Epithelial cell of proximal tubule (primary cell): Measurements from ENCODE around the gene ITPKC. TPM values are rescaled to one million over a fixed set of nuclear protein-coding genes. Genes with fewer than 3 reads are reported as not detected.
"Not testable (repeated sequence)": the region's sequence is repeated elsewhere in the genome, so short reads cannot be mapped to it uniquely, and the experiment has no call there.

Experiments
- DNase-seq: peaks from one replicate; pipeline ENCODE4 v3.0.0-alpha.2; 2011; ENCODE audit warnings: low read depth
- H3K4me3 ChIP-seq: 2 replicates; pipeline ENCODE4 v1.5.1; 2011; ENCODE audit warnings: low read depth, mild to moderate bottlenecking, low read length
- total RNA-seq: library from RNA; depleted of rRNA; stranded (reverse); fragments of >200 nt; gene quantifications from 2 replicates; pipeline ENCODE4 v1.2.3, GENCODE V29; 2015
- TF ChIP-seq, protein P1 (sequence below): conservative IDR thresholded peaks from 2 replicates; pipeline ENCODE4 v1.5.1; 2012; ENCODE audit warnings: low read depth, mild to moderate bottlenecking, low read length

Gene ITPKC
- total RNA-seq, 1 donor from 2014 or later: 17.6 TPM

DNA sequence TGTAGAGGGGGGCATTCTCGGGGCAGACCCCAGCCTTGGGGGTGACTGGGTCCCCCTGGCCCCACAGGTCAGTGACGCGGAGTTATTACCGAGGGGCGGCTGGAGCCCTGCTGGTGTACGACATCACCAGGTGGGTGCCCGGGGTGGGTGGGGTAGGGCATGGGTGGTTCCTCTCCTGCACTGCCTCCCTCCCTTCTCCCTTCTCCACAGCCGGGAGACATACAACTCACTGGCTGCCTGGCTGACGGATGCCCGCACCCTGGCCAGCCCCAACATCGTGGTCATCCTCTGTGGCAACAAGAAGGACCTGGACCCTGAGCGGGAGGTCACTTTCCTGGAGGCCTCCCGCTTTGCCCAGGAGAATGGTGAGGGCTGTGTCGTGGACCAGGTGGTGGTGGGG, 66.8 kb downstream of the ITPKC start:
- H3K4me3 ChIP-seq: no peak overlapping the region
- TF ChIP-seq, protein P1, sequence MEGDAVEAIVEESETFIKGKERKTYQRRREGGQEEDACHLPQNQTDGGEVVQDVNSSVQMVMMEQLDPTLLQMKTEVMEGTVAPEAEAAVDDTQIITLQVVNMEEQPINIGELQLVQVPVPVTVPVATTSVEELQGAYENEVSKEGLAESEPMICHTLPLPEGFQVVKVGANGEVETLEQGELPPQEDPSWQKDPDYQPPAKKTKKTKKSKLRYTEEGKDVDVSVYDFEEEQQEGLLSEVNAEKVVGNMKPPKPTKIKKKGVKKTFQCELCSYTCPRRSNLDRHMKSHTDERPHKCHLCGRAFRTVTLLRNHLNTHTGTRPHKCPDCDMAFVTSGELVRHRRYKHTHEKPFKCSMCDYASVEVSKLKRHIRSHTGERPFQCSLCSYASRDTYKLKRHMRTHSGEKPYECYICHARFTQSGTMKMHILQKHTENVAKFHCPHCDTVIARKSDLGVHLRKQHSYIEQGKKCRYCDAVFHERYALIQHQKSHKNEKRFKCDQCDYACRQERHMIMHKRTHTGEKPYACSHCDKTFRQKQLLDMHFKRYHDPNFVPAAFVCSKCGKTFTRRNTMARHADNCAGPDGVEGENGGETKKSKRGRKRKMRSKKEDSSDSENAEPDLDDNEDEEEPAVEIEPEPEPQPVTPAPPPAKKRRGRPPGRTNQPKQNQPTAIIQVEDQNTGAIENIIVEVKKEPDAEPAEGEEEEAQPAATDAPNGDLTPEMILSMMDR: no peak
- no peak for DNase-seq

DNA sequence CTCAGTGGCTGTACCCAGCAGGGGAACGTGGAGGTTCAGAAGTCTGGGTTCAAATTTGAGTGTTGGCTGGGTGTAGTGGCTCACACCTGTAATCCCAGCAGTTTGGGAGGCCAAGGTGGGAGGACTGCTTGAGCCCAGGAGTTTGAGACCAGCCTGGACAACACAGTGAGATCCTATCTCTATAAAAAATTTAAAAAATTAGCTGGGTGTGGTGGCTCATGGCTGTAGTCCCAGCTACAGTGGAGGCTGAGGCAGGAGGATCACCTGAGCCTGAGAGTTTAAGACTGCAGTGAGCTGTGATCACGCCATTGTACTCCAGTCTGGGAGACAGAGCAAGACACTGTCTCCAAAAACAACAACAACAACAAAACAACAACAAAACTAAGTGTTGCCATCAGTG, 67.2 kb downstream of the ITPKC start:
- not testable (repeated sequence) for DNase-seq, H3K4me3 ChIP-seq

DNA sequence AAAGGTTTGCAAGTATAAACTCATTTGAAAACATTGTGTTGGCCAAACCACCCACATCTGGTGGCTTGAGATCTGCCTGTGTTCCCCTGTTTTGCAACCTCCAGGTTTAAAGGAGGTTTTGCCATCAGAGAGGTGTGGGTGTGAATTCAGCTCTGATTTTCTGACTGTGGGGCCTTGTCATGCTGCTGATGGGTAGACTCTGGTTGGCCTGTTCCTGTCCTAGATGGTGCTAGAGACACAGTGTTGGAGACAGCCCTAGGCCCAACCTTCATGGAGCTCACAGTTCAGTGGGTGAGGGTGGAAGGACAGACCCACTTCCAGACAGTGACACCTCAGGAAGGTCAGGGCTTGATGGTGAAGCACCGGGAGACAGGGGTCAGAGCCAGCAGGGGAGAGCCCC, 68.6 kb downstream of the ITPKC start:
- TF ChIP-seq, protein P1: no peak
- DNase-seq: no peak
- no peak overlapping the region for H3K4me3 ChIP-seq

DNA sequence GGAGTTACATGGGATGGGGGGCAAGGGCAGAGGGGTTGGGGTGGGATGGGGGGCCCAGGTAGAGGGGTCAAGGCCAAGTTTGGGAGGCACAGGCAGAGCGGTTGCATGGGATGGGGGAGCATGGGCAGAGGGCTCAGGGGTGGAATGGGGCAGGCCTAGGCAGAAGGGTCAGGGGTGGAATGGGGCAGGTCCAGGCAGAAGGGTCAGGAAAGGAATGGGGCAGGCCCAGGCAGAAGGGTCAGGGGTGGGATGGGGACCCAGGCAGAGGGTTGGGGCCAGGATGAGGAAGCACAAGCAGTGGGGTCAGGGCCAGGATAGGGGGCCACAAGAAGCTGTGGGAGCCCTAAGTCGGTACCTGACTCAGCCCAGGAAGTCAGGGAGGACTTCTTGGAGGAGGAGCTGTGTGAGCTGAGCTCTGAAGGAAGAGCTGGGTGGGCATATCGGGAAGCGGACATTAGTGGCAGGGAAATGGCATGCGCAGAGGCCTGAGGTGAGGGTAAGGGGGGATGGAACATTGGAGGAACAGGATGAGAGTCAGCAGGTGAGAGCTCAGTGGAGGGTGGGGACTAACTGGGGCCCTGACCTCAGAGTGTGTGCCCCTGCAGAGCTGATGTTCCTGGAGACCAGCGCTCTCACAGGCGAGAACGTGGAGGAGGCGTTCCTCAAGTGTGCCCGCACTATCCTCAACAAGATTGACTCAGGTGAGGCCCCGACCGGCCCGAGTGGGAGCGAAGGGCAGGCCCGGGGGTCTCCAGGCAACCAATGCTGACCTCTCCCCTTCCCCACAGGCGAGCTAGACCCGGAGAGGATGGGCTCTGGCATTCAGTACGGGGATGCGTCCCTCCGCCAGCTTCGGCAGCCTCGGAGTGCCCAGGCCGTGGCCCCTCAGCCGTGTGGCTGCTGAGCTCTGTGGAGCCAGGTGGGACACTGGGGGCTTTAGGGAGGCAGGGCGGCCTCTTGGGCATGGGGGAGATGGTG, 69.4 kb downstream of the ITPKC start:
- no peak for DNase-seq
- H3K4me3 ChIP-seq: no peak overlapping the region
- TF ChIP-seq, protein P1: no peak

Other genes starting within 250 kb of the ITPKC start
- 108 and 113 TPM in 2 replicates for gene SHKBP1, start 140.2 kb upstream of the ITPKC start, total RNA-seq
- 24.4 and 149 TPM in 2 replicates for gene LTBP4, start 115.7 kb upstream of the ITPKC start, total RNA-seq
- gene NUMBL, start 26.5 kb upstream of the ITPKC start, total RNA-seq: 13.3 and 32.0 TPM in 2 replicates
- 20.9 and 30.5 TPM in 2 replicates for gene COQ8B, start 226 bp upstream of the ITPKC start, total RNA-seq
- 2.2 and 3.3 TPM in 2 replicates for gene ACTMAP, start 33.4 kb downstream of the ITPKC start, total RNA-seq
- 169 and 202 TPM in 2 replicates for gene SNRPA, start 34.1 kb downstream of the ITPKC start, total RNA-seq
- 0.80 TPM in 1 of 2 replicates, not detected in the other for gene MIA, start 58.4 kb downstream of the ITPKC start, total RNA-seq
- 20.6 and 23.6 TPM in 2 replicates for gene RAB4B, start 61.1 kb downstream of the ITPKC start, total RNA-seq
- 78.9 and 90.3 TPM in 2 replicates for gene EGLN2, start 82.1 kb downstream of the ITPKC start, total RNA-seq
- not detected in 2 replicates for gene CYP2A6, start 133.3 kb downstream of the ITPKC start, total RNA-seq
- gene CYP2A7, start 165.1 kb downstream of the ITPKC start, total RNA-seq: not detected in 2 replicates